Measurements from ENCODE around the gene FANCF. TPM values are rescaled to one million over a fixed set of nuclear protein-coding genes. Genes with fewer than 3 reads are reported as not detected.

The FANCF gene
- total RNA-seq, 1 experiment from 2014 or later = 15.0 TPM

DNA sequence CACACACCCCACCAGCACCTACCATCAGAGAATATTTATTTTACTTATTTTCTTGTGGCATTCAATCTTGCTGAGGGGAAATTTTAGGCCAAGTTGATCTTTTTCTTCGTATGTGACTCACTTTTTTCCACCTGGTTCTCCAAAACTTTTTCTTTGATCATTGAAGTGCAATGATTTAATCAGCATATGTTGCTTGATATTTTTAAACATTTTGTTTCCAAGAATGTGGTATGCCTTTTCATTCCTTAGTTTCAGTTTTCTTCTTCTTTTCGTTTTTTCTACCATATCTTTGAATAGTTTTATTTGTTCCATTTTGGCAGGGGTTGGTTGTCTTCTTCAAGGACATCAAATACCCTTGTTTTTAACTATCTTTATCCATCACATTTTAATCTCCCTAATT is 28.6 kb downstream of the FANCF start:
- H3K9me3 ChIP-seq (ENCODE audit: low read depth, low read length, poor library complexity, severe bottlenecking) = no peaks in the 10 kb centered on the region
- BruUV-seq (replicated peaks) = no TSS peak
- no peak for DNase-seq (ENCODE audit: low spot score)
- no peaks in the 10 kb centered on the region for H3K27me3 ChIP-seq (replicated peaks; ENCODE audit: insufficient read depth, low read depth, low read length, poor library complexity)
- TF ChIP-seq, protein P1, sequence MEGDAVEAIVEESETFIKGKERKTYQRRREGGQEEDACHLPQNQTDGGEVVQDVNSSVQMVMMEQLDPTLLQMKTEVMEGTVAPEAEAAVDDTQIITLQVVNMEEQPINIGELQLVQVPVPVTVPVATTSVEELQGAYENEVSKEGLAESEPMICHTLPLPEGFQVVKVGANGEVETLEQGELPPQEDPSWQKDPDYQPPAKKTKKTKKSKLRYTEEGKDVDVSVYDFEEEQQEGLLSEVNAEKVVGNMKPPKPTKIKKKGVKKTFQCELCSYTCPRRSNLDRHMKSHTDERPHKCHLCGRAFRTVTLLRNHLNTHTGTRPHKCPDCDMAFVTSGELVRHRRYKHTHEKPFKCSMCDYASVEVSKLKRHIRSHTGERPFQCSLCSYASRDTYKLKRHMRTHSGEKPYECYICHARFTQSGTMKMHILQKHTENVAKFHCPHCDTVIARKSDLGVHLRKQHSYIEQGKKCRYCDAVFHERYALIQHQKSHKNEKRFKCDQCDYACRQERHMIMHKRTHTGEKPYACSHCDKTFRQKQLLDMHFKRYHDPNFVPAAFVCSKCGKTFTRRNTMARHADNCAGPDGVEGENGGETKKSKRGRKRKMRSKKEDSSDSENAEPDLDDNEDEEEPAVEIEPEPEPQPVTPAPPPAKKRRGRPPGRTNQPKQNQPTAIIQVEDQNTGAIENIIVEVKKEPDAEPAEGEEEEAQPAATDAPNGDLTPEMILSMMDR (conservative IDR thresholded peaks at IDR 0.05; ENCODE audit: low read depth, low read length) = no peak
- no peak for TF ChIP-seq EZH2 (IDR thresholded peaks at IDR 0.05; ENCODE audit: borderline replicate concordance, low read depth, low read length, poor library complexity, severe bottlenecking)
- ChIA-PET CTCF (no interaction called here), POLR2A (ENCODE audit: low non-redundant PET) (no interaction called here)
- no peak overlapping the region for H3K4me3 ChIP-seq (ENCODE audit: low read depth, low read length, poor library complexity, severe bottlenecking)
- no peak overlapping the region for H3K27ac ChIP-seq (ENCODE audit: low read depth, low read length, poor library complexity, severe bottlenecking)
- intact Hi-C loops (cut with micrococcal nuclease; ENCODE audit: unreplicated experiment) = no loop called here
- H3K4me1 ChIP-seq (ENCODE audit: insufficient read depth, low read length, poor library complexity, severe bottlenecking) = no peaks in the 10 kb centered on the region
- H3K36me3 ChIP-seq (ENCODE audit: insufficient read depth, low read length, poor library complexity, severe bottlenecking) = no peaks in the 10 kb centered on the region

DNA sequence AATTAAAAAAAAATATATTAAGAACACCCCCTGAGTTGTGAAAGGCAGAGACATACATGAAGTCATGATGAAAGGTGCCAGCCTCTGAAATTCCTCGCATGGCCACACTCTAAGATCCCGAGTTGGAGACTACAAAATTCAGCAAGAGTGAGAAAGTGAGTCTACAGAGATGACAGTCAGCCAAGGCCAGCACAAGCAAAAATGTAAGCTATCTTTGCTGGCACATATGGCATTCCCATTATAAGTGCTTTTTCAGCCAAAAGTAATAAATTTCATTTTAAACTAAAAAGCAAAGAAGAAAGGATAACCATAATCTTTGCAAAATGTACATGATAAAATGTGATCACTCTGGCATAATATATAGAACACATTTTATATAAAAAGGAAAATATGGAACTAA is 40.6 kb downstream of the FANCF start:
- H3K27ac ChIP-seq (ENCODE audit: low read depth, low read length, poor library complexity, severe bottlenecking) = no peak overlapping the region
- BruUV-seq (replicated peaks) = no TSS peak
- CTCF ChIA-PET = no interaction called here
- H3K4me3 ChIP-seq (ENCODE audit: low read depth, low read length, poor library complexity, severe bottlenecking) = no peak overlapping the region
- no peak for TF ChIP-seq EZH2 (IDR thresholded peaks at IDR 0.05; ENCODE audit: borderline replicate concordance, low read depth, low read length, poor library complexity, severe bottlenecking)
- TF ChIP-seq, protein P1 (conservative IDR thresholded peaks at IDR 0.05; ENCODE audit: low read depth, low read length) = no peak
- intact Hi-C loops (cut with micrococcal nuclease; ENCODE audit: unreplicated experiment) = no loop called here
- POLR2A ChIA-PET (ENCODE audit: low non-redundant PET) = no interaction called here
- no peaks in the 10 kb centered on the region for H3K9me3 ChIP-seq (ENCODE audit: low read depth, low read length, poor library complexity, severe bottlenecking)
- no peaks in the 10 kb centered on the region for H3K27me3 ChIP-seq (replicated peaks; ENCODE audit: insufficient read depth, low read depth, low read length, poor library complexity)
- H3K36me3 ChIP-seq (ENCODE audit: insufficient read depth, low read length, poor library complexity, severe bottlenecking) = no peaks in the 10 kb centered on the region
- H3K4me1 ChIP-seq (ENCODE audit: insufficient read depth, low read length, poor library complexity, severe bottlenecking) = no peaks in the 10 kb centered on the region
- no peak for DNase-seq (ENCODE audit: low spot score)

DNA sequence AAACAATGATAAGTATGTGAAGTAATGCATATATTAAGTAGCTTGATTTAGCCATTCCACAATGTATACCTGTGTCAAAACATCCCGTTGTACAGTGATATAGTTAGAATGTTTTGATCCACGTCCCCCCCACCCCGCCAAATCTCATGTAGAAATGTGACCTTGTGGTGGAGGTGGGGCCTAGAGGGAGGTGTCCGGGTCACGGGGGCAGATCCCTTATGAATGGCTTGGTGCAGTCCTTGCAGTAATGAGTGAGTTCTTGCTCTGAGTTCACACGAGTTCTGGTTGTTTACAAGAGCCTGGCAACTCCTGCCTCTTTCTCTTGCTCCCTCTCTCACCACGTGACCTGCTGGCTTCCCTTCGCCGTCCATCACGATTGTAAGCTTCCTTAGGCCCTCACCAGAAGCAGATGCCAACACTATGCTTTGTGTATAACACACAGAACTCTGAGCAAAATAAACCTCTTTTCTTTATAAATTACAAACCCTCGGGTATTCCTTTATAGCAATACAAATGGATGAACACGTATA is 41.6 kb downstream of the FANCF start:
- ChIA-PET CTCF (no interaction called here), POLR2A (ENCODE audit: low non-redundant PET) (no interaction called here)
- Histone ChIP-seq H3K4me3 (ENCODE audit: low read depth, low read length, poor library complexity, severe bottlenecking) (no peak overlapping the region), H3K9me3 (ENCODE audit: low read depth, low read length, poor library complexity, severe bottlenecking) (no peaks in the 10 kb centered on the region), H3K27ac (ENCODE audit: low read depth, low read length, poor library complexity, severe bottlenecking) (no peak overlapping the region), H3K36me3 (ENCODE audit: insufficient read depth, low read length, poor library complexity, severe bottlenecking) (no peaks in the 10 kb centered on the region), H3K4me1 (ENCODE audit: insufficient read depth, low read length, poor library complexity, severe bottlenecking) (no peaks in the 10 kb centered on the region), H3K27me3 (replicated peaks; ENCODE audit: insufficient read depth, low read depth, low read length, poor library complexity) (no peaks in the 10 kb centered on the region)
- no peak for DNase-seq (ENCODE audit: low spot score)
- no TSS peak for BruUV-seq (replicated peaks)
- intact Hi-C loops (cut with micrococcal nuclease; ENCODE audit: unreplicated experiment) = no loop called here
- no peak for TF ChIP-seq EZH2 (IDR thresholded peaks at IDR 0.05; ENCODE audit: borderline replicate concordance, low read depth, low read length, poor library complexity, severe bottlenecking)

DNA sequence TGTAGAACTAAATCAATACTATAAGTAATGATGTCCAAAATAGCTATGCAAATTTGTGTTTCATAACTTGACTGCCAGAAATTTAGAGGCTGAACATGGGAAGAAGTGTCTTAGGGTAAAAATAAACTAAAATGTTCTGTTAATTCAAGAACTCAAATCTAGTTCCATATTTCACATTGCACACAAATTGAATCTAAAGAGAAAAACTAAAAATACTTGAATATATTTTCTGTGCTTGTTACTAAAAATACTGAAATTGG is 43.5 kb downstream of the FANCF start:
- POLR2A ChIA-PET (ENCODE audit: low non-redundant PET) = no interaction called here
- DNase-seq (ENCODE audit: low spot score) = no peak
- Histone ChIP-seq H3K27me3 (replicated peaks; ENCODE audit: insufficient read depth, low read depth, low read length, poor library complexity) (no peaks in the 10 kb centered on the region), H3K27ac (ENCODE audit: low read depth, low read length, poor library complexity, severe bottlenecking) (no peak overlapping the region), H3K4me3 (ENCODE audit: low read depth, low read length, poor library complexity, severe bottlenecking) (no peak overlapping the region), H3K4me1 (ENCODE audit: insufficient read depth, low read length, poor library complexity, severe bottlenecking) (no peaks in the 10 kb centered on the region), H3K9me3 (ENCODE audit: low read depth, low read length, poor library complexity, severe bottlenecking) (no peaks in the 10 kb centered on the region), H3K36me3 (ENCODE audit: insufficient read depth, low read length, poor library complexity, severe bottlenecking) (no peaks in the 10 kb centered on the region)
- CTCF ChIA-PET = no interaction called here
- TF ChIP-seq, protein P1 (conservative IDR thresholded peaks at IDR 0.05; ENCODE audit: low read depth, low read length) = no peak
- TF ChIP-seq EZH2 (IDR thresholded peaks at IDR 0.05; ENCODE audit: borderline replicate concordance, low read depth, low read length, poor library complexity, severe bottlenecking) = no peak
- no TSS peak for BruUV-seq (replicated peaks)
- intact Hi-C loops (cut with micrococcal nuclease; ENCODE audit: unreplicated experiment) = no loop called here

Measured in A673 (cell line).